ENCODE measurements around the gene TMEM91.

GRCh38 chr19:41405776-41406175 lies 29.4 kb downstream of the TMEM91 start:
- no peak for TF ChIP-seq CTCF (IDR thresholded peaks at IDR 0.05)
- no peak for TF ChIP-seq POLR2A (IDR thresholded peaks at IDR 0.05)
